H1 (cell line): Measurements from ENCODE around the gene IGF1. TPM values are rescaled to one million over a fixed set of nuclear protein-coding genes. Genes with fewer than 3 reads are reported as not detected.

Experiments
- CTCF ChIA-PET: fragments of 300-600 bp; sonication (Branson Sonifier 250); formaldehyde crosslinking; loops from one replicate; lab custom pipeline; 2021; ENCODE audit not compliant: partially characterized antibody; lab: Charles Lee
- POLR2A ChIA-PET: fragments of 300-600 bp; sonication (Branson Sonifier 250); formaldehyde crosslinking; loops from one replicate; lab custom pipeline; 2021; ENCODE audit warnings: inconsistent platforms; ENCODE audit not compliant: partially characterized antibody; lab: Charles Lee
- DNase-seq, 2 experiments: peaks; one replicate each; pipeline versions ENCODE4 v3.0.0 to v3.0.0-alpha.2; 2010 to 2022; ENCODE audit warnings: low spot score in 2 of 2, low read depth in 1 of 2, mixed read lengths in 1 of 2
- FAIRE-seq: peaks from 2 replicates; lab custom pipeline; 2011; peaks lifted over from hg19 to GRCh38; lab: Jason Lieb, UNC
- H2AFZ ChIP-seq: 2 replicates; pipeline ENCODE4 v1.8.1; 2012; ENCODE audit warnings: low read length, inconsistent platforms
- H2AK5ac ChIP-seq: 2 replicates; pipeline ENCODE4 v1.6.1; 2013; ENCODE audit warnings: low read depth, low read length
- H2BK120ac ChIP-seq: replicated peaks from 2 replicates; pipeline ENCODE3; 2013; ENCODE audit warnings: low read depth, low read length, inconsistent platforms
- H2BK12ac ChIP-seq: 2 replicates; pipeline ENCODE4 v1.6.1; 2013; ENCODE audit warnings: low read depth, low read length
- H2BK15ac ChIP-seq: 2 replicates; pipeline ENCODE4 v1.6.1; 2013; ENCODE audit warnings: low read length
- H2BK20ac ChIP-seq: 2 replicates; pipeline ENCODE4 v1.6.1; 2013; ENCODE audit warnings: low read length
- H2BK5ac ChIP-seq: 2 replicates; pipeline ENCODE4 v1.6.1; 2013; ENCODE audit warnings: low read depth, low read length
- H3K14ac ChIP-seq: 2 replicates; pipeline ENCODE4 v1.6.1; 2013; ENCODE audit warnings: inconsistent platforms; ENCODE audit not compliant: insufficient read length
- H3K18ac ChIP-seq: 2 replicates; pipeline ENCODE4 v1.6.1; 2013; ENCODE audit warnings: low read length; ENCODE audit errors: extremely low read depth
- H3K23ac ChIP-seq: 2 replicates; pipeline ENCODE4 v1.6.1; 2013; ENCODE audit warnings: inconsistent platforms; ENCODE audit not compliant: insufficient read length
- H3K23me2 ChIP-seq: 2 replicates; pipeline ENCODE4 v1.6.1; 2013; ENCODE audit warnings: low read depth, low read length
- H3K27ac ChIP-seq: 2 replicates; pipeline ENCODE4 v1.6.1; 2011; ENCODE audit warnings: low read depth, low read length, inconsistent platforms
- H3K27me3 ChIP-seq, 4 experiments: replicated peaks in 1 of 4; 1 replicate in 1 of 4; 2 replicates in 3 of 4; pipeline versions ENCODE4 v1.6.1 to v1.8.1; 2011 to 2013; ENCODE audit warnings: low read length in 3 of 4, mild to moderate bottlenecking in 3 of 4, inconsistent platforms in 2 of 4, mixed read lengths in 2 of 4, moderate library complexity in 1 of 4; ENCODE audit not compliant: control insufficient read depth in 3 of 4, insufficient read depth in 3 of 4; ENCODE audit errors: extremely low read depth in 1 of 4
- H3K36me3 ChIP-seq, 4 experiments: 2 replicates each; pipeline versions ENCODE4 v1.6.1 to v1.8.1; 2011 to 2013; ENCODE audit warnings: mild to moderate bottlenecking in 4 of 4, low read length in 3 of 4, moderate library complexity in 2 of 4, control low read depth in 1 of 4, inconsistent platforms in 1 of 4; ENCODE audit not compliant: insufficient read depth in 4 of 4, control insufficient read depth in 2 of 4
- H3K4ac ChIP-seq: replicated peaks from 2 replicates; pipeline ENCODE3; 2013; ENCODE audit warnings: low read length, low read depth, mixed read lengths, inconsistent platforms; ENCODE audit not compliant: insufficient read length
- H3K4me1 ChIP-seq, 4 experiments: replicated peaks in 1 of 4; 1 replicate in 1 of 4; 2 replicates in 3 of 4; pipeline versions ENCODE4 v1.6.1 to v1.8.1; 2011 to 2013; ENCODE audit warnings: low read length in 3 of 4, inconsistent platforms in 2 of 4, mixed read lengths in 1 of 4; ENCODE audit not compliant: insufficient read depth in 4 of 4, control insufficient read depth in 3 of 4
- H3K4me2 ChIP-seq, 2 experiments: 2 replicates each; pipeline versions ENCODE4 v1.6.1 to v1.8.1; 2011 to 2013; ENCODE audit warnings: low read depth in 2 of 2, low read length in 2 of 2, control low read depth in 1 of 2, inconsistent platforms in 1 of 2, mild to moderate bottlenecking in 1 of 2; ENCODE audit not compliant: insufficient read depth in 1 of 2
- H3K4me3 ChIP-seq, 4 experiments: fragments of 200-600, 300-600 bp in 1 of 4; sonication (generic), shearing (Covaris generic), sonication (Bioruptor Twin) in 1 of 4; 2 replicates each; pipeline versions ENCODE4 v1.5.1 to v1.8.1; 2011 to 2016; ENCODE audit warnings: low read length in 4 of 4, low read depth in 3 of 4, control low read depth in 2 of 4, inconsistent platforms in 2 of 4, mild to moderate bottlenecking in 2 of 4, mixed read lengths in 1 of 4, moderate library complexity in 1 of 4; ENCODE audit not compliant: insufficient read depth in 2 of 4; ENCODE audit errors: extremely low read depth in 1 of 4
- H3K56ac ChIP-seq: replicated peaks from 2 replicates; pipeline ENCODE3; 2013; ENCODE audit warnings: low read depth, mild to moderate bottlenecking, mixed read lengths, low read length, inconsistent platforms; ENCODE audit not compliant: insufficient read length
- H3K79me1 ChIP-seq: 2 replicates; pipeline ENCODE4 v1.6.1; 2013; ENCODE audit warnings: low read depth, low read length, control low read depth
- H3K79me2 ChIP-seq, 2 experiments: 2 replicates each; pipeline versions ENCODE4 v1.6.1 to v1.8.1; 2012 to 2013; ENCODE audit warnings: low read length in 2 of 2, mild to moderate bottlenecking in 2 of 2, inconsistent platforms in 1 of 2; ENCODE audit not compliant: insufficient read depth in 2 of 2, control insufficient read depth in 1 of 2
- H3K9ac ChIP-seq, 4 experiments: replicated peaks in 1 of 4; 1 replicate in 1 of 4; 2 replicates in 3 of 4; pipeline versions ENCODE4 v1.6.1 to v1.8.1; 2011 to 2013; ENCODE audit warnings: low read depth in 3 of 4, low read length in 3 of 4, control low read depth in 2 of 4, mild to moderate bottlenecking in 2 of 4, moderate library complexity in 2 of 4, inconsistent platforms in 1 of 4; ENCODE audit errors: extremely low read depth in 1 of 4
- H3K9me3 ChIP-seq, 2 experiments: 2 replicates each; pipeline versions ENCODE4 v1.6.1 to v1.8.1; 2012 to 2013; ENCODE audit warnings: mild to moderate bottlenecking in 2 of 2, moderate library complexity in 2 of 2, control low read depth in 1 of 2, inconsistent platforms in 1 of 2, low read depth in 1 of 2, low read length in 1 of 2, mixed read lengths in 1 of 2; ENCODE audit not compliant: insufficient read depth in 2 of 2
- H4K20me1 ChIP-seq, 2 experiments: replicated peaks in 1 of 2; 2 replicates each; pipeline versions ENCODE3 to v1.8.1; 2011 to 2013; ENCODE audit warnings: inconsistent platforms in 2 of 2, low read length in 2 of 2, mild to moderate bottlenecking in 1 of 2; ENCODE audit not compliant: insufficient read depth in 2 of 2, control insufficient read depth in 1 of 2
- H4K5ac ChIP-seq: 2 replicates; pipeline ENCODE4 v1.6.1; 2013; ENCODE audit warnings: low read length, low read depth, mixed read lengths, inconsistent platforms; ENCODE audit not compliant: insufficient read length
- H4K8ac ChIP-seq: 2 replicates; pipeline ENCODE4 v1.8.0; 2013; ENCODE audit warnings: mild to moderate bottlenecking, moderate library complexity, low read length, inconsistent platforms; ENCODE audit not compliant: insufficient read depth; ENCODE audit errors: extremely low read depth
- H4K91ac ChIP-seq: replicated peaks from 2 replicates; pipeline ENCODE3; 2013; ENCODE audit warnings: low read length, mixed read lengths, inconsistent platforms; ENCODE audit not compliant: insufficient read length
- BCL11A ChIP-seq, 2 experiments: IDR thresholded peaks; one replicate each; pipeline ENCODE4 v1.6.1; 2011; ENCODE audit warnings: low read depth in 2 of 2, low read length in 2 of 2, mild to moderate bottlenecking in 2 of 2
- CEBPB ChIP-seq: IDR thresholded peaks from 2 replicates; pipeline ENCODE4 v1.6.1; 2012; ENCODE audit warnings: low read depth, low read length
- CHD1 ChIP-seq: IDR thresholded peaks from 2 replicates; pipeline ENCODE4 v1.6.1; 2012; ENCODE audit warnings: low read depth, low read length, improper control_type of control experiment
- EZH2 ChIP-seq: fragments of 200-600 bp; sonication (generic); IDR thresholded peaks from 2 replicates; pipeline ENCODE4 v1.7.1; 2012; ENCODE audit warnings: low read depth, mild to moderate bottlenecking, moderate library complexity, low read length, inconsistent platforms; ENCODE audit not compliant: severe bottlenecking
- FOSL1 ChIP-seq: IDR thresholded peaks from 2 replicates; pipeline ENCODE4 v1.6.1; 2011; ENCODE audit warnings: mild to moderate bottlenecking, low read depth, low read length, moderate library complexity; ENCODE audit not compliant: insufficient read depth
- GABPA ChIP-seq: IDR thresholded peaks from 2 replicates; pipeline ENCODE4 v1.6.1; 2011; ENCODE audit warnings: mild to moderate bottlenecking, low read length, moderate library complexity, borderline replicate concordance; ENCODE audit not compliant: insufficient read depth
- GTF2F1 ChIP-seq: IDR thresholded peaks from 2 replicates; pipeline ENCODE4 v1.6.1; 2012; ENCODE audit warnings: low read depth, low read length, improper control_type of control experiment, borderline replicate concordance
- HDAC6 ChIP-seq: IDR thresholded peaks from one replicate; pipeline ENCODE4 v1.7.1; 2012; ENCODE audit warnings: low read depth, mild to moderate bottlenecking, inconsistent platforms, low read length, moderate library complexity
- JUN ChIP-seq: IDR thresholded peaks from 2 replicates; pipeline ENCODE4 v1.6.1; 2011; ENCODE audit warnings: low read depth, mild to moderate bottlenecking, improper control_type of control experiment, low read length
- KDM5A ChIP-seq: fragments of 200-600 bp; IDR thresholded peaks from 2 replicates; pipeline ENCODE4 v1.7.1; 2012; ENCODE audit warnings: mild to moderate bottlenecking, low read length, inconsistent platforms, mixed read lengths
- RAD21 ChIP-seq, 2 experiments: IDR thresholded peaks in 1 of 2; conservative IDR thresholded peaks in 1 of 2; 2 replicates each; pipeline ENCODE4 v1.6.1; 2011; ENCODE audit warnings: low read depth in 2 of 2, low read length in 2 of 2, improper control_type of control experiment in 1 of 2, inconsistent platforms in 1 of 2, mild to moderate bottlenecking in 1 of 2, moderate library complexity in 1 of 2
- SIN3A ChIP-seq, 2 experiments: IDR thresholded peaks in 1 of 2; conservative IDR thresholded peaks in 1 of 2; 2 replicates each; pipeline ENCODE4 v1.6.1; 2011 to 2012; ENCODE audit warnings: low read length in 2 of 2, improper control_type of control experiment in 1 of 2, low read depth in 1 of 2, mild to moderate bottlenecking in 1 of 2
- SRF ChIP-seq: IDR thresholded peaks from 2 replicates; pipeline ENCODE4 v1.6.1; 2011; ENCODE audit warnings: mild to moderate bottlenecking, low read depth, low read length, moderate library complexity
- TAF7 ChIP-seq: optimal IDR thresholded peaks from 2 replicates; pipeline ENCODE3; 2011; ENCODE audit warnings: low read depth, mild to moderate bottlenecking, inconsistent platforms, low read length, moderate library complexity, borderline replicate concordance
- WGBS, 2 experiments: shearing (Covaris generic) in 1 of 2; methylation state at CpG; one replicate each; pipeline versions ENCODE4 v1.1.6 to v1.1.7; 2013 to 2015; ENCODE audit warnings: low lambda C conversion rate in 2 of 2, mixed read lengths in 2 of 2, inconsistent platforms in 1 of 2, low coverage in 1 of 2, missing lambda C conversion rate in 1 of 2; ENCODE audit not compliant: insufficient replicate concordance in 2 of 2, insufficient coverage in 1 of 2, insufficient read length in 1 of 2; ENCODE audit errors: extremely low coverage in 1 of 2, missing lambda C conversion rate in 1 of 2; 5-methylcytosine and 5-hydroxymethylcytosine counted together
- polyA plus RNA-seq, 7 experiments: library from polyadenylated mRNA; depleted of rRNA in 3 of 7; stranded (reverse) in 5 of 7; unstranded in 2 of 7; fragments of >200 nt in 5 of 7; fragments of 200-250 nt in 2 of 7; gene quantifications; 1 replicate in 5 of 7; 2 replicates in 1 of 7; 4 replicates in 1 of 7; pipeline versions ENCODE4 v1.2.1 to v1.2.3, GENCODE V29; 2011 to 2013; ENCODE audit warnings: missing spikeins in 2 of 7, mixed read lengths in 2 of 7
- total RNA-seq: library from RNA; stranded (reverse); fragmentation: NEBNext Ultra II Directional; extraction: Animal tissue kit (Norgen Biotek cat#: 25700); gene quantifications from 2 replicates; pipeline ENCODE4 v1.2.1, GENCODE V29; 2021

IGF1 gene
- total and polyA plus RNA-seq, 2 of the 8 experiments (the other 6 are each of a cell fraction or from before 2014, with no cell fraction given) = not detected

DNA sequence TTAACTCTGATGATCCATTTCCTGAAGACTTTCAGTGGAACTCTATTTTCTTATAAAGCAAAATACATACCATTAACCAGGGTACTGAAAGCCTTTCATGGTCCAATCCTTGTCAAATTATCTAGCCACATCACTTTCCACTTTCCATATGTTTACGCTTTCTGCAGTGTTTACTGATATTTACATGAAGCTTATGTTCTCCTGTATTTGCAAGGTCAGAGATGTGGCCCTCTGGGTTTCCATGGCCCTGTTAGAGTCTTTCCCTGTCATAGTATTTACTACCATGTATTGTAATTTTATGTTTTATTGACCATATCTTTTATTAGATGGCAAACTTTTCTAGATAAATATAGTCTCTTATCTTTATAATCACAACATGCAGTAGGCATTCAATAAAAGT, 23.5 kb upstream of the IGF1 start:
- no peak overlapping the region for H3K4ac ChIP-seq
- no peak overlapping the region for H2BK5ac ChIP-seq
- 7% methylated on average over 1 of the region's 1 CpG; no CpG with 5 or more reads in 1 of the 2 experiments for WGBS, 2 experiments
- CTCF ChIA-PET = interaction anchor here (1.4 kb wide), 1 partner anchor 10 kb away, joined by 5 read pairs; no protein-coding TSS in a partner anchor
- H3K9me3 ChIP-seq = 0 out of 4 replicates have a peak, but pooled peaks cover 0 to 4% of the 10 kb centered on the region in 2 experiments
- no peak overlapping the region for H3K14ac ChIP-seq
- H2BK20ac ChIP-seq = no peak overlapping the region
- no peak overlapping the region for H2AFZ ChIP-seq
- H2BK15ac ChIP-seq = no peak overlapping the region
- H3K36me3 ChIP-seq = no peaks in the 10 kb centered on the region
- no peak overlapping the region for H3K4me2 ChIP-seq
- no peak for FAIRE-seq
- no peak for DNase-seq
- no peak overlapping the region for H2BK120ac ChIP-seq
- no peak overlapping the region for H3K56ac ChIP-seq
- H3K23ac ChIP-seq = no peak overlapping the region
- POLR2A ChIA-PET = no interaction called here
- no peak overlapping the region for H4K8ac ChIP-seq
- no peak overlapping the region for H3K27ac ChIP-seq
- no peak overlapping the region for H4K91ac ChIP-seq
- H3K79me2 ChIP-seq = no peaks in the 10 kb centered on the region
- H3K9ac ChIP-seq = no peak overlapping the region
- H3K27me3 ChIP-seq = no peaks in the 10 kb centered on the region
- H2AK5ac ChIP-seq = no peak overlapping the region
- no peak overlapping the region for H3K18ac ChIP-seq
- H2BK12ac ChIP-seq = no peak overlapping the region
- no peaks in the 10 kb centered on the region for H4K20me1 ChIP-seq
- no peaks in the 10 kb centered on the region for H3K4me1 ChIP-seq
- H3K4me3 ChIP-seq = no peak overlapping the region
- H3K23me2 ChIP-seq = no peaks in the 10 kb centered on the region; the same call in 1 of the 2 replicates
- no peaks in the 10 kb centered on the region for H3K79me1 ChIP-seq
- H4K5ac ChIP-seq = no peak overlapping the region
- no peak for TF ChIP-seq FOSL1
- no peak for TF ChIP-seq RAD21 (IDR thresholded peaks at IDR 0.05 in 1 of 2, conservative IDR thresholded peaks at IDR 0.05 in 1 of 2; ENCODE audit: low read depth in 2 of 2, low read length in 2 of 2)
- no peak for TF ChIP-seq CEBPB
- no peak for TF ChIP-seq KDM5A
- TF ChIP-seq BCL11A (IDR thresholded peaks at IDR 0.05; ENCODE audit: low read depth in 2 of 2, low read length in 2 of 2) = no peak
- no peak for TF ChIP-seq GABPA
- TF ChIP-seq GTF2F1 = no peak
- TF ChIP-seq SIN3A (conservative IDR thresholded peaks at IDR 0.05 in 1 of 2, IDR thresholded peaks at IDR 0.05 in 1 of 2; ENCODE audit: low read depth in 1 of 2, low read length in 2 of 2) = no peak
- TF ChIP-seq SRF = no peak
- no peak for TF ChIP-seq CHD1
- TF ChIP-seq JUN = no peak
- no peak for TF ChIP-seq TAF7
- no peak for TF ChIP-seq EZH2
- no peak for TF ChIP-seq HDAC6
